Measurements from ENCODE around the gene TOP1.

The TOP1 gene

GRCh38 chr20:41058674-41059635 lies 30.3 kb downstream of the TOP1 start:
- DNase-seq = peak; percentile 96

GRCh38 chr20:41061155-41061554 lies 32.5 kb downstream of the TOP1 start:
- no peak for DNase-seq

GRCh38 chr20:41063442-41063841 lies 34.8 kb downstream of the TOP1 start:
- DNase-seq = no peak

GRCh38 chr20:41064377-41064776 lies 35.8 kb downstream of the TOP1 start:
- no peak for DNase-seq

- no peak for DNase-seq
Measured at GRCh38 chr20:41065716-41066115, 37.1 kb downstream of the TOP1 start.

- DNase-seq = no peak
Measured at GRCh38 chr20:41068806-41069205, 40.2 kb downstream of the TOP1 start.

GRCh38 chr20:41072190-41072863 lies 43.7 kb downstream of the TOP1 start:
- no peak for DNase-seq

- no peak for DNase-seq
Measured at GRCh38 chr20:41072915-41073314, 44.3 kb downstream of the TOP1 start.

GRCh38 chr20:41074441-41074840 lies 45.8 kb downstream of the TOP1 start:
- no peak for DNase-seq

GRCh38 chr20:41076776-41077175 lies 48.2 kb downstream of the TOP1 start:
- DNase-seq = no peak

- DNase-seq = no peak
Measured at GRCh38 chr20:41078329-41078728, 49.7 kb downstream of the TOP1 start.

- no peak for DNase-seq
Measured at GRCh38 chr20:41079066-41079465, 50.4 kb downstream of the TOP1 start.

GRCh38 chr20:41080866-41081265 lies 52.2 kb downstream of the TOP1 start:
- DNase-seq = no peak

- DNase-seq = no peak
Measured at GRCh38 chr20:41081276-41081814, 52.7 kb downstream of the TOP1 start.

- DNase-seq = peak; percentile 49
Measured at GRCh38 chr20:41082306-41082705, 53.7 kb downstream of the TOP1 start.

- no peak for DNase-seq
Measured at GRCh38 chr20:41085606-41086005, 57.0 kb downstream of the TOP1 start.

- peak; percentile 70 for DNase-seq
Measured at GRCh38 chr20:41086402-41087324, 58.0 kb downstream of the TOP1 start.

GRCh38 chr20:41087325-41087685 lies 58.7 kb downstream of the TOP1 start:
- no peak for DNase-seq

- DNase-seq = no peak
Measured at GRCh38 chr20:41087777-41088176, 59.2 kb downstream of the TOP1 start.

GRCh38 chr20:41089555-41089954 lies 60.9 kb downstream of the TOP1 start:
- no peak for DNase-seq

- no peak for DNase-seq
Measured at GRCh38 chr20:41091927-41092326, 63.3 kb downstream of the TOP1 start.

- no peak for DNase-seq
Measured at GRCh38 chr20:41094353-41095055, 65.9 kb downstream of the TOP1 start.

Measured in NCI-H2227 treated with DMSO at 0.1 percent for 48 hours (cell line).